Coronary artery (tissue), 2 donors: Measurements from ENCODE around the gene TNS3.

ENCODE experiments used
- DNase-seq: peaks from one replicate; pipeline ENCODE4 v3.0.0-alpha.2; 2017; ENCODE audit warnings: low spot score
- H3K27ac ChIP-seq, 2 donors: fragments of 200-600 bp; sonication (generic); one replicate each; pipeline ENCODE4 v1.5.1; 2016 to 2019
- H3K4me3 ChIP-seq: fragments of 200-600 bp; sonication (generic); 2 replicates; pipeline ENCODE4 v1.5.1; 2016; ENCODE audit warnings: mild to moderate bottlenecking, moderate library complexity
- CTCF ChIP-seq: fragments of 200-600 bp; sonication (generic); IDR thresholded peaks from one replicate; pipeline ENCODE4 v1.5.1; 2019; ENCODE audit warnings: antibody characterized with exemption

Gene TNS3

GRCh38 chr7:47523401-47523800 lies 58.5 kb downstream of the TNS3 start:
- no peak for DNase-seq
- no peak for TF ChIP-seq CTCF
- no peak overlapping the region for H3K4me3 ChIP-seq
- no peak overlapping the region for H3K27ac ChIP-seq

- peak overlapping the region; percentile 73 to 92 for H3K27ac ChIP-seq
- no peak for TF ChIP-seq CTCF
- no peak overlapping the region for H3K4me3 ChIP-seq
- DNase-seq: no peak
Observed at GRCh38 chr7:47521816-47522561, 59.9 kb downstream of the TNS3 start.

DNA sequence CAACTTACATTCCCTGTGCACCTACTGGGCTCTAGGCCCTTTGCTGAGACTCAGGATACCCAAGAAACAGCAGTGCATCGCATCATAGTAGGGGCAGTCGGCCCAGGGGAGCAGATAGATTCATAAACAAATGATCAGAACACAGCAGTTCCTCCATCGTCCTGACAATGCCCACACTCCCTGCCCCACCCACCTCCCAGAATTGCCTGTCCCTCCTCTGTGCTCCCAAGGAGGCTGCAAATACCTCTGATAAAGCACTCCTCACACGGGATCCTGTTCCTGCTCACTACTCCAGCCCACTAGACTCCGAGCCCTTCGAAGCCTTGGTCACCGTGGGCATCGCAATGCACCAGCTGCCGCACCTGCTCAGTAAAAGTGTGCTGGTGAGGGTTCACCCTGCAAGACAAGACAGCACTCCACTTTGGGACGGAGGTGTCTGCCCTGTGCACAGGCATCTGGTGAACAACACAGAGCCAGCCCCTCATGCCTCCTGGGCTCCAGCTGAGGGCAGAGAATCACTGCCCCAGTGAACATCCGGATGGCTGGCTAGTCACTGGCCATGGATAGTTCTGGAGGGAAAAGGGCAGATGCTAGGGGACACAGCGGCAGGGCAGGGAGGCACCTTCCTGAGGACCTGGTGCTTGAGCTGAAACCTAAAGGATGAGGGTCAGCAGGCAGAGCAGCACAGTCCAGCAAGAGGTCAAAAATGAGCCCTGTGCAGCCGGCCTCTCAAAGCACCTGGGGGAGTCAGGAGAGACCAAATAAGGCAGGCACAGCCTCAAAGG lies 60.7 kb downstream of the TNS3 start:
- Histone ChIP-seq H3K27ac (peak overlapping the region; percentile 73 to 92), H3K4me3 (no peak overlapping the region)
- DNase-seq: no peak
- TF ChIP-seq CTCF: no peak

DNA sequence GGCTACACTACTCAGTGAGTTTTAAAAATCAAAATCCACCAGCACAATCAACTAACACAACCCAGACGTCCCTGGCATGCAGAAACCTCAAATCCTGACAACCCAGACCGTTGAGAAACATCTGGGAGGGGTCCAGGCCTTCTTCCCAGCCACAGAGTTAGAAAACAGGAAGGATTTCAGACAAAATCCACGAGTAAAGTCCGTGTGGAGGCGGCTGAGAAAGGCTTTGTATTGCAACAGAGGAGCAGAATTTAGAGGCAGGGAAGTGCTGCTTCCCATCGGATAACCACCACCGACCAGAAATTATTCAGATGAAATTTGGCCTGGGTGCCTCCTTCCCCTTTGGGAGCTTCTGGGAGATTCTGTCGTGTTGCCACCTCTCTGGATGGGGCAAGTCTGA lies 61.5 kb downstream of the TNS3 start:
- no peak for TF ChIP-seq CTCF
- DNase-seq: peak; percentile 89
- peak overlapping the region; percentile 73 to 92 for H3K27ac ChIP-seq
- peak overlapping the region; percentile 25 for H3K4me3 ChIP-seq

DNA sequence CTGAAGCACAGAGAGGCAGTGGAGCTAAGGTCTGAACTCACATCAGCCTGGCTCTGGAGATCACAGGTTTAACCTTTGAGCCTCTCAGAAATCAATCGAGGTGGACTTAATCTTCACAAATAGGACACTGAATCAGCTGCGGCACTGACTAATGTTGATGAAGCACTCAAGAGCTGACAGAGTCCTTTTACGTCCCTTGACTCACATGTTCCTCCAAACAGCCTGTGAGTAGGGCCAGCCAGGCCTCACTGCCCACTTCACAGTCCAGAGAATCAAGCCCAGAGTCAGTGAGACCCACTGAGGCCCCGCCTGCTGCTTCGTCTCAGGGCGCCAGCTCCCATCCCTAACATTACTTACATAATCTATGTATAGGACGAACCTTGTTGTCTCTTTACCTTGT lies 63.1 kb downstream of the TNS3 start:
- no peak overlapping the region for H3K4me3 ChIP-seq
- H3K27ac ChIP-seq: peak overlapping the region; percentile 73 to 92
- DNase-seq: no peak
- no peak for TF ChIP-seq CTCF

GRCh38 chr7:47517821-47518480 lies 64.0 kb downstream of the TNS3 start:
- DNase-seq: no peak
- no peak for TF ChIP-seq CTCF
- Histone ChIP-seq H3K27ac (peak overlapping the region; percentile 73 to 92), H3K4me3 (no peak overlapping the region)
